Panc1 (cell line): ENCODE data around the gene ZNF407.

Experiments
- POLR2AphosphoS5 ChIP-seq: IDR thresholded peaks from 2 replicates; pipeline ENCODE4 v1.6.1; 2012; ENCODE audit warnings: mild to moderate bottlenecking, low read depth, low read length, moderate library complexity
- SIN3A ChIP-seq: IDR thresholded peaks from 2 replicates; pipeline ENCODE4 v1.6.1; 2012; ENCODE audit warnings: low read depth, mild to moderate bottlenecking, low read length, moderate library complexity, borderline replicate concordance; ENCODE audit not compliant: insufficient read depth
- TCF7L2 ChIP-seq: IDR thresholded peaks from 2 replicates; pipeline ENCODE4 v1.6.1; 2011; ENCODE audit warnings: mild to moderate bottlenecking, low read depth, low read length, inconsistent platforms
- TF ChIP-seq, protein P1 (sequence below): fragments of 450-650 bp; IDR thresholded peaks from 2 replicates; pipeline ENCODE4 v1.5.1; 2017; ENCODE audit warnings: mild to moderate bottlenecking
- TF ChIP-seq, protein P2 (sequence below), 2 experiments: IDR thresholded peaks; 2 replicates each; pipeline ENCODE4 v1.6.1; 2011 to 2012; ENCODE audit warnings: low read depth in 2 of 2, control low read depth in 1 of 2, low read length in 1 of 2, mild to moderate bottlenecking in 1 of 2, moderate library complexity in 1 of 2; ENCODE audit not compliant: insufficient read depth in 1 of 2

DNA sequence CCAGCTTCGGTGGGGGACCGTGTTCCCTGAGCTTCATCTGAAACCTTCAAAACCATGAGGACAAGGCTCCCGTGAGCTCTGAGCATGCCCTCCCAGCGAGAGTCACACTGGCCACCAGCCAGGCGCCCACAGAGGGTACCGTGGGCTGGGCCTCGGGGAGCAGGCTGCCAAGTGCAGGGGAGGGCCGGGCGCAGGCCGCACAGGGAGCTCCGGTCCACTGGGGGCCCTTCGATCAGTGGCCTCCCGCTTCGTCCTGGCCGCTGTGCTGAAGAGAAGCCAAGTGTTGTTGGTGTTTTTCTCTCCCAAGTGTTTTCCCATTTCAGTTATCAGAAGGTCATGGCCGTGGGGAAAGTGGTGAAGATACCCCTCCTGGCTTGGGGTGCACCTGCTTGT is 466.8 kb downstream of the ZNF407 start:
- TF ChIP-seq, protein P1, sequence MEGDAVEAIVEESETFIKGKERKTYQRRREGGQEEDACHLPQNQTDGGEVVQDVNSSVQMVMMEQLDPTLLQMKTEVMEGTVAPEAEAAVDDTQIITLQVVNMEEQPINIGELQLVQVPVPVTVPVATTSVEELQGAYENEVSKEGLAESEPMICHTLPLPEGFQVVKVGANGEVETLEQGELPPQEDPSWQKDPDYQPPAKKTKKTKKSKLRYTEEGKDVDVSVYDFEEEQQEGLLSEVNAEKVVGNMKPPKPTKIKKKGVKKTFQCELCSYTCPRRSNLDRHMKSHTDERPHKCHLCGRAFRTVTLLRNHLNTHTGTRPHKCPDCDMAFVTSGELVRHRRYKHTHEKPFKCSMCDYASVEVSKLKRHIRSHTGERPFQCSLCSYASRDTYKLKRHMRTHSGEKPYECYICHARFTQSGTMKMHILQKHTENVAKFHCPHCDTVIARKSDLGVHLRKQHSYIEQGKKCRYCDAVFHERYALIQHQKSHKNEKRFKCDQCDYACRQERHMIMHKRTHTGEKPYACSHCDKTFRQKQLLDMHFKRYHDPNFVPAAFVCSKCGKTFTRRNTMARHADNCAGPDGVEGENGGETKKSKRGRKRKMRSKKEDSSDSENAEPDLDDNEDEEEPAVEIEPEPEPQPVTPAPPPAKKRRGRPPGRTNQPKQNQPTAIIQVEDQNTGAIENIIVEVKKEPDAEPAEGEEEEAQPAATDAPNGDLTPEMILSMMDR = no peak
- TF ChIP-seq POLR2AphosphoS5 (no peak), SIN3A (no peak), TCF7L2 (no peak)
- TF ChIP-seq, protein P2, sequence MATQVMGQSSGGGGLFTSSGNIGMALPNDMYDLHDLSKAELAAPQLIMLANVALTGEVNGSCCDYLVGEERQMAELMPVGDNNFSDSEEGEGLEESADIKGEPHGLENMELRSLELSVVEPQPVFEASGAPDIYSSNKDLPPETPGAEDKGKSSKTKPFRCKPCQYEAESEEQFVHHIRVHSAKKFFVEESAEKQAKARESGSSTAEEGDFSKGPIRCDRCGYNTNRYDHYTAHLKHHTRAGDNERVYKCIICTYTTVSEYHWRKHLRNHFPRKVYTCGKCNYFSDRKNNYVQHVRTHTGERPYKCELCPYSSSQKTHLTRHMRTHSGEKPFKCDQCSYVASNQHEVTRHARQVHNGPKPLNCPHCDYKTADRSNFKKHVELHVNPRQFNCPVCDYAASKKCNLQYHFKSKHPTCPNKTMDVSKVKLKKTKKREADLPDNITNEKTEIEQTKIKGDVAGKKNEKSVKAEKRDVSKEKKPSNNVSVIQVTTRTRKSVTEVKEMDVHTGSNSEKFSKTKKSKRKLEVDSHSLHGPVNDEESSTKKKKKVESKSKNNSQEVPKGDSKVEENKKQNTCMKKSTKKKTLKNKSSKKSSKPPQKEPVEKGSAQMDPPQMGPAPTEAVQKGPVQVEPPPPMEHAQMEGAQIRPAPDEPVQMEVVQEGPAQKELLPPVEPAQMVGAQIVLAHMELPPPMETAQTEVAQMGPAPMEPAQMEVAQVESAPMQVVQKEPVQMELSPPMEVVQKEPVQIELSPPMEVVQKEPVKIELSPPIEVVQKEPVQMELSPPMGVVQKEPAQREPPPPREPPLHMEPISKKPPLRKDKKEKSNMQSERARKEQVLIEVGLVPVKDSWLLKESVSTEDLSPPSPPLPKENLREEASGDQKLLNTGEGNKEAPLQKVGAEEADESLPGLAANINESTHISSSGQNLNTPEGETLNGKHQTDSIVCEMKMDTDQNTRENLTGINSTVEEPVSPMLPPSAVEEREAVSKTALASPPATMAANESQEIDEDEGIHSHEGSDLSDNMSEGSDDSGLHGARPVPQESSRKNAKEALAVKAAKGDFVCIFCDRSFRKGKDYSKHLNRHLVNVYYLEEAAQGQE (IDR thresholded peaks at IDR 0.05; ENCODE audit: insufficient read depth in 1 of 2, low read depth in 2 of 2, low read length in 1 of 2) = no peak
